ENCODE measurements around the gene EIF4E3. TPM values are rescaled to one million over a fixed set of nuclear protein-coding genes. Genes with fewer than 3 reads are reported as not detected.
A peak's percentile ranks its signal among the peaks of the same experiment; 100 is the strongest.

The EIF4E3 gene
- polyA plus RNA-seq, 2 of the 4 experiments (the other 2 are of a cell fraction) = 2.3 to 5.5 TPM

DNA sequence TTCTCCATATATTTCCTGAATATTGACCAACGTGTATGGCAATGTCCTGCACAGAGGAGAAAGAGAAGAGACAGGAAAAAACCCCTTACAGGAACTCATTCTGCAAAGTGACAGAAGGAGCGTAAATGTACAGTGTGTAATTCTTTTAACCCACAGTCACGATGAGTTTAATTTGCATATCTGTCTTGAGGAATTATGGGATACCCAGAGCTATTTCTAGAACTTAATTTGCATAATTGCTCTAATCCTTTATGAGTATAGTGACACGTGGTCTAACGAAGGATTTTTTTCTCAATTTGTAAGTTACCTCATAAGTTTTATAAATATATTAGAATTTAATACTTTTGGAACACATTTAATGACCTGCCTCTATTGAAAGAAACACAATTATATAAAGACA is 38.2 kb upstream of the EIF4E3 start (continued):
- TF ChIP-seq HEYL (CRISPR knock-in tag; IDR thresholded peaks at IDR 0.05) (no peak), HOXB5 (CRISPR knock-in tag; IDR thresholded peaks at IDR 0.05) (no peak), FOSL2 (IDR thresholded peaks at IDR 0.05) (no peak), FOSL2 (CRISPR knock-in tag; IDR thresholded peaks at IDR 0.05) (no peak)
- TF ChIP-seq, protein P1, sequence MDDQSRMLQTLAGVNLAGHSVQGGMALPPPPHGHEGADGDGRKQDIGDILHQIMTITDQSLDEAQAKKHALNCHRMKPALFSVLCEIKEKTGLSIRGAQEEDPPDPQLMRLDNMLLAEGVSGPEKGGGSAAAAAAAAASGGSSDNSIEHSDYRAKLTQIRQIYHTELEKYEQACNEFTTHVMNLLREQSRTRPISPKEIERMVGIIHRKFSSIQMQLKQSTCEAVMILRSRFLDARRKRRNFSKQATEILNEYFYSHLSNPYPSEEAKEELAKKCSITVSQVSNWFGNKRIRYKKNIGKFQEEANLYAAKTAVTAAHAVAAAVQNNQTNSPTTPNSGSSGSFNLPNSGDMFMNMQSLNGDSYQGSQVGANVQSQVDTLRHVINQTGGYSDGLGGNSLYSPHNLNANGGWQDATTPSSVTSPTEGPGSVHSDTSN (IDR thresholded peaks at IDR 0.05) = no peak

DNA sequence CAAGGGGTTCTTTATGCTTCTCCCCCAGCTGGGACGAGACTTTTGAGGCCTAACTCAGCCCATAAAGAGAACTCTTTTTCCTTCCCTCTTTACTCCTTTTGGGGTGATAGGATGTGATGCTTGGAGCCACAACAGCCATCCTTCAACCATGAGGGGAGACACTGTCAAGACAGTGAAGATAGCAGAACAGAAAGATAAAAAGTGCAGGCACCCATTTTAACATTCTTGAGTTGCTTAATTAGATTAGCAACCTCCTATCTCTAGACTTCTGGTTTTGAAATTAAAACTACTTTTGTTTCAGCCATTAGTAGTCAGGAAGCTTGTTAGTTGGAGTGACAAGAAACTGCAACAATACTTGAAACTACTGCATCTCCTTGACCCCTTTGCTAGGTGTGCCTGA is 34.9 kb upstream of the EIF4E3 start:
- ATAC-seq (no peak), DNase-seq (ENCODE audit: low read depth in 1 of 2, low spot score in 1 of 2) (no peak), FAIRE-seq (no peak)
- no peak overlapping the region for H3K4me2 ChIP-seq
- no peaks in the 10 kb centered on the region for H3K9me3 ChIP-seq
- WGBS (ENCODE audit: missing lambda C conversion rate) = 0% methylated on average over 1 of the region's 1 CpG
- no peak overlapping the region for H3K27ac ChIP-seq
- H3K4me1 ChIP-seq = no peaks in the 10 kb centered on the region
- POLR2A ChIA-PET = no interaction called here
- CTCF ChIA-PET = interaction anchor here (1.5 to 2.0 kb wide), 3 partner anchors 12 to 35 kb away, joined by 3 to 5 read pairs (median 4); no protein-coding TSS in a partner anchor
- TF ChIP-seq, protein P2, sequence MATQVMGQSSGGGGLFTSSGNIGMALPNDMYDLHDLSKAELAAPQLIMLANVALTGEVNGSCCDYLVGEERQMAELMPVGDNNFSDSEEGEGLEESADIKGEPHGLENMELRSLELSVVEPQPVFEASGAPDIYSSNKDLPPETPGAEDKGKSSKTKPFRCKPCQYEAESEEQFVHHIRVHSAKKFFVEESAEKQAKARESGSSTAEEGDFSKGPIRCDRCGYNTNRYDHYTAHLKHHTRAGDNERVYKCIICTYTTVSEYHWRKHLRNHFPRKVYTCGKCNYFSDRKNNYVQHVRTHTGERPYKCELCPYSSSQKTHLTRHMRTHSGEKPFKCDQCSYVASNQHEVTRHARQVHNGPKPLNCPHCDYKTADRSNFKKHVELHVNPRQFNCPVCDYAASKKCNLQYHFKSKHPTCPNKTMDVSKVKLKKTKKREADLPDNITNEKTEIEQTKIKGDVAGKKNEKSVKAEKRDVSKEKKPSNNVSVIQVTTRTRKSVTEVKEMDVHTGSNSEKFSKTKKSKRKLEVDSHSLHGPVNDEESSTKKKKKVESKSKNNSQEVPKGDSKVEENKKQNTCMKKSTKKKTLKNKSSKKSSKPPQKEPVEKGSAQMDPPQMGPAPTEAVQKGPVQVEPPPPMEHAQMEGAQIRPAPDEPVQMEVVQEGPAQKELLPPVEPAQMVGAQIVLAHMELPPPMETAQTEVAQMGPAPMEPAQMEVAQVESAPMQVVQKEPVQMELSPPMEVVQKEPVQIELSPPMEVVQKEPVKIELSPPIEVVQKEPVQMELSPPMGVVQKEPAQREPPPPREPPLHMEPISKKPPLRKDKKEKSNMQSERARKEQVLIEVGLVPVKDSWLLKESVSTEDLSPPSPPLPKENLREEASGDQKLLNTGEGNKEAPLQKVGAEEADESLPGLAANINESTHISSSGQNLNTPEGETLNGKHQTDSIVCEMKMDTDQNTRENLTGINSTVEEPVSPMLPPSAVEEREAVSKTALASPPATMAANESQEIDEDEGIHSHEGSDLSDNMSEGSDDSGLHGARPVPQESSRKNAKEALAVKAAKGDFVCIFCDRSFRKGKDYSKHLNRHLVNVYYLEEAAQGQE (IDR thresholded peaks at IDR 0.05) = no peak
- no peak overlapping the region for H3K4me3 ChIP-seq

DNA sequence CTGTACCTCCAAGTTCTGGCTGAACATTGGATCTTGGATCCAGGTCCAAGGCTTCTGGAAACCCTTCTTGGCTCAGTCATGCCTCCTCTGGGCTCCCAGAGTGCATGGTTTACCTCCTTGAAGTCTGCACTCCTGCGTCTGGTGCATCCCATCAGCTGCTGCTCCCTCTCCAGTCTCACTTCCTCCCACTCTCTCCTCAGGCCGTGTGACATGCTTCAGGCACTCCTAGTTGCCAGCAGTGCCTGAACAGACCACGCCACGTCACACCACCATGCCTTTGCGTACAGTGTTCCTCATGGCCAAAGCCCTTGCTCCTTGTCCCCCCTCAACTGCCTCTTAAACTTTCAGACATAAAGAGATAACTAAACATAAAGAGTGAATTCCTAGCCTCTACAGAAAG is 34.2 kb upstream of the EIF4E3 start:
- Histone ChIP-seq H3K4me1 (no peaks in the 10 kb centered on the region), H3K4me2 (no peak overlapping the region), H3K4me3 (no peak overlapping the region), H3K27ac (no peak overlapping the region), H3K9me3 (no peaks in the 10 kb centered on the region)
- ChIA-PET CTCF (interaction anchor here (1.5 to 2.0 kb wide), 3 partner anchors 11 to 35 kb away, joined by 3 to 5 read pairs (median 4); no protein-coding TSS in a partner anchor), POLR2A (no interaction called here)
- no peak for TF ChIP-seq CHD2 (IDR thresholded peaks at IDR 0.05; ENCODE audit: low read length, partially characterized antibody)
- TF ChIP-seq NFE2L2 (conservative IDR thresholded peaks at IDR 0.05; ENCODE audit: low read length) = no peak
- TF ChIP-seq, protein P3, sequence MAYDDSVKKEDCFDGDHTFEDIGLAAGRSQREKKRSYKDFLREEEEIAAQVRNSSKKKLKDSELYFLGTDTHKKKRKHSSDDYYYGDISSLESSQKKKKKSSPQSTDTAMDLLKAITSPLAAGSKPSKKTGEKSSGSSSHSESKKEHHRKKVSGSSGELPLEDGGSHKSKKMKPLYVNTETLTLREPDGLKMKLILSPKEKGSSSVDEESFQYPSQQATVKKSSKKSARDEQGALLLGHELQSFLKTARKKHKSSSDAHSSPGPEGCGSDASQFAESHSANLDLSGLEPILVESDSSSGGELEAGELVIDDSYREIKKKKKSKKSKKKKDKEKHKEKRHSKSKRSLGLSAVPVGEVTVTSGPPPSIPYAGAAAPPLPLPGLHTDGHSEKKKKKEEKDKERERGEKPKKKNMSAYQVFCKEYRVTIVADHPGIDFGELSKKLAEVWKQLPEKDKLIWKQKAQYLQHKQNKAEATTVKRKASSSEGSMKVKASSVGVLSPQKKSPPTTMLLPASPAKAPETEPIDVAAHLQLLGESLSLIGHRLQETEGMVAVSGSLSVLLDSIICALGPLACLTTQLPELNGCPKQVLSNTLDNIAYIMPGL (CRISPR knock-in tag; IDR thresholded peaks at IDR 0.05; ENCODE audit: borderline replicate concordance) = no peak
- no peak for TF ChIP-seq EHF (CRISPR knock-in tag; IDR thresholded peaks at IDR 0.05)
- TF ChIP-seq, protein P4, sequence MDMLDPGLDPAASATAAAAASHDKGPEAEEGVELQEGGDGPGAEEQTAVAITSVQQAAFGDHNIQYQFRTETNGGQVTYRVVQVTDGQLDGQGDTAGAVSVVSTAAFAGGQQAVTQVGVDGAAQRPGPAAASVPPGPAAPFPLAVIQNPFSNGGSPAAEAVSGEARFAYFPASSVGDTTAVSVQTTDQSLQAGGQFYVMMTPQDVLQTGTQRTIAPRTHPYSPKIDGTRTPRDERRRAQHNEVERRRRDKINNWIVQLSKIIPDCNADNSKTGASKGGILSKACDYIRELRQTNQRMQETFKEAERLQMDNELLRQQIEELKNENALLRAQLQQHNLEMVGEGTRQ (IDR thresholded peaks at IDR 0.05) = no peak
- no peak for TF ChIP-seq MYC (IDR thresholded peaks at IDR 0.05; ENCODE audit: borderline replicate concordance, low read length)
- TF ChIP-seq CBX2 (IDR thresholded peaks at IDR 0.05; ENCODE audit: borderline replicate concordance, low read depth) = no peak
- no peak for TF ChIP-seq GATA3 (IDR thresholded peaks at IDR 0.05; ENCODE audit: borderline replicate concordance)
- TF ChIP-seq KDM5A (IDR thresholded peaks at IDR 0.05) = no peak
- TF ChIP-seq HDAC2 (IDR thresholded peaks at IDR 0.05) = no peak
- TF ChIP-seq TFCP2L1 (CRISPR knock-in tag; IDR thresholded peaks at IDR 0.05) = no peak
- no peak for TF ChIP-seq SREBF2 (IDR thresholded peaks at IDR 0.05)
- no peak for TF ChIP-seq HEYL (CRISPR knock-in tag; IDR thresholded peaks at IDR 0.05)
- no peak for TF ChIP-seq JUN (IDR thresholded peaks at IDR 0.05)
- no peak for TF ChIP-seq FOXS1 (CRISPR knock-in tag; IDR thresholded peaks at IDR 0.05)
- TF ChIP-seq BHLHE40 (IDR thresholded peaks at IDR 0.05; ENCODE audit: low read depth, low read length) = no peak
- TF ChIP-seq, protein P5, sequence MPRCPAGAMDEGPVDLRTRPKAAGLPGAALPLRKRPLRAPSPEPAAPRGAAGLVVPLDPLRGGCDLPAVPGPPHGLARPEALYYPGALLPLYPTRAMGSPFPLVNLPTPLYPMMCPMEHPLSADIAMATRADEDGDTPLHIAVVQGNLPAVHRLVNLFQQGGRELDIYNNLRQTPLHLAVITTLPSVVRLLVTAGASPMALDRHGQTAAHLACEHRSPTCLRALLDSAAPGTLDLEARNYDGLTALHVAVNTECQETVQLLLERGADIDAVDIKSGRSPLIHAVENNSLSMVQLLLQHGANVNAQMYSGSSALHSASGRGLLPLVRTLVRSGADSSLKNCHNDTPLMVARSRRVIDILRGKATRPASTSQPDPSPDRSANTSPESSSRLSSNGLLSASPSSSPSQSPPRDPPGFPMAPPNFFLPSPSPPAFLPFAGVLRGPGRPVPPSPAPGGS (IDR thresholded peaks at IDR 0.05) = no peak
- WGBS (ENCODE audit: missing lambda C conversion rate) = 63% methylated on average over 5 of the region's 5 CpGs
- FAIRE-seq (no peak), ATAC-seq (peak in 1 of 2 experiments; percentile 54; a peak in 1 of 6 replicates), DNase-seq (ENCODE audit: low read depth in 1 of 2, low spot score in 1 of 2) (no peak)

Data from A549 (cell line).